Measurements from ENCODE around the gene SMYD3. TPM values are rescaled to one million over a fixed set of nuclear protein-coding genes. Genes with fewer than 3 reads are reported as not detected.
A peak's percentile ranks its signal among the peaks of the same experiment; 100 is the strongest.

The SMYD3 gene
- total RNA-seq, 2 donors from 2014 or later, result 13.5 to 20.8 TPM

- Histone ChIP-seq H3K27ac (no peak overlapping the region), H3K9me3 (no peaks in the 10 kb centered on the region), H3K4me3 (no peak overlapping the region), H3K4me1 (no peaks in the 10 kb centered on the region), H3K36me3 (replicated peaks in 1 of 2; ENCODE audit: insufficient read depth in 1 of 2, low read depth in 2 of 2) (no peaks in the 10 kb centered on the region), H3K27me3 (no peaks in the 10 kb centered on the region)
- no peak for TF ChIP-seq POLR2A (IDR thresholded peaks at IDR 0.05)
- TF ChIP-seq CTCF (IDR thresholded peaks at IDR 0.05), result no peak
- intact Hi-C loops (cut with DNase I), result no loop called here
- WGBS, 2 donors, result 94 to 96% methylated on average over 9 of the region's 9 CpGs
- ATAC-seq, result no peak
- DNase-seq, result no peak
These were observed 704.0 kb downstream of the SMYD3 start for GRCh38 chr1:245802941-245803665.

GRCh38 chr1:245800901-245801605, 706.0 kb downstream of the SMYD3 start:
- Histone ChIP-seq H3K27me3 (no peaks in the 10 kb centered on the region), H3K4me3 (no peak overlapping the region), H3K36me3 (replicated peaks in 1 of 2; ENCODE audit: insufficient read depth in 1 of 2, low read depth in 2 of 2) (no peaks in the 10 kb centered on the region), H3K4me1 (no peaks in the 10 kb centered on the region), H3K27ac (no peak overlapping the region), H3K9me3 (no peaks in the 10 kb centered on the region)
- intact Hi-C loops (cut with DNase I), result no loop called here
- ATAC-seq, result no peak
- 91 to 93% methylated on average over 6 of the region's 6 CpGs for WGBS, 2 donors
- no peak for DNase-seq
- no peak for TF ChIP-seq CTCF (IDR thresholded peaks at IDR 0.05)
- TF ChIP-seq POLR2A (IDR thresholded peaks at IDR 0.05), result no peak

- Histone ChIP-seq H3K4me3 (no peak overlapping the region), H3K27me3 (no peaks in the 10 kb centered on the region), H3K4me1 (no peaks in the 10 kb centered on the region), H3K27ac (no peak overlapping the region), H3K36me3 (replicated peaks in 1 of 2; ENCODE audit: insufficient read depth in 1 of 2, low read depth in 2 of 2) (no peaks in the 10 kb centered on the region), H3K9me3 (no peaks in the 10 kb centered on the region)
- intact Hi-C loops (cut with DNase I), result no loop called here
- no peak for ATAC-seq
- TF ChIP-seq POLR2A (IDR thresholded peaks at IDR 0.05), result no peak
- TF ChIP-seq CTCF (IDR thresholded peaks at IDR 0.05), result no peak
- 62 to 68% methylated on average over 5 of the region's 5 CpGs for WGBS, 2 donors
- DNase-seq, result no peak
These were observed 708.7 kb downstream of the SMYD3 start for GRCh38 chr1:245798349-245798711.

GRCh38 chr1:245797592-245798348, 709.3 kb downstream of the SMYD3 start:
- intact Hi-C loops (cut with DNase I), result no loop called here
- DNase-seq, result no peak
- 74 to 79% methylated on average over 11 to 14 of the region's 14 CpGs for WGBS, 2 donors
- ATAC-seq, result no peak
- H3K27ac ChIP-seq, result no peak overlapping the region
- TF ChIP-seq CTCF (IDR thresholded peaks at IDR 0.05) (peak in 1 of 7 experiments; percentile 11), POLR2A (IDR thresholded peaks at IDR 0.05) (no peak)
- no peaks in the 10 kb centered on the region for H3K4me1 ChIP-seq
- no peaks in the 10 kb centered on the region for H3K9me3 ChIP-seq
- no peaks in the 10 kb centered on the region for H3K36me3 ChIP-seq (replicated peaks in 1 of 2; ENCODE audit: insufficient read depth in 1 of 2, low read depth in 2 of 2)
- H3K27me3 ChIP-seq, result no peaks in the 10 kb centered on the region
- H3K4me3 ChIP-seq, result no peak overlapping the region
